Measurements from ENCODE around the gene GSTK1.

GRCh38 chr7:143315776-143316175 lies 52.5 kb downstream of the GSTK1 start, which contains the start of gene CLCN1:
- TF ChIP-seq CTCF (IDR thresholded peaks at IDR 0.05) (no peak), POLR2AphosphoS5 (IDR thresholded peaks at IDR 0.05) (no peak)
